ENCODE results near the gene CDS2. TPM values are rescaled to one million over a fixed set of nuclear protein-coding genes. Genes with fewer than 3 reads are reported as not detected.

The CDS2 gene
- total RNA-seq, 4 donors from 2014 or later, result 26.9 to 60.1 (median 30.3) TPM

DNA sequence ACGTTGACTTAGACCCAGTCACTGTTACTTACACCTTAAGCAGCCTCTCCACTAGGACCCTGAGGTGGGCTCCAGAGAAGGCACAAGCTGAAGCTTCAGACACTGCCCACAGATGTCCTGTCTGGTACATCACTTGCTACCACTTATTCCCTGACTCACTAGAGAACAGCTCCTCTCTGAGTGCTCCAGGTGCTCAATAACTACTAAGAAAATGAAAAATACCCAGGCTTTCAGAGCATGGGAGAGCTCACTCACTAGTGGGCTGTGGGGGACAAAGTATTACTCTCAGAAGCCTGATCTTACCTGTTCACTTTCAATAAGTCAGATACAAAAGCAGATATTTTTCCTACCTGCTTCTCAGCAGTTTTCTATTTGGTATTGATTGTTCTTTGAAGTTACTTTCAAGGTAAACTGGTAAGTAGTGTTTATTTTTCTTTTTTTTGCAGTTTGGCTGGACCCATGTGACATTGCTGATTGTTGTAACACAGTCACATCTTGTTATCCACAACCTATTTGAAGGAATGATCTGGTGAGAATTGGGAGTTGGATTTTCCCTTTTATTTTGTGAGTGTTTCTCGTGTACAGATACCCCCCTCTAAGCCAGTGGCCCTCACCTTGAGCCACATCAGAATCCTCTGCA, 55.9 kb downstream of the CDS2 start:
- 93 to 100% methylated on average over 1 to 2 of the region's 2 CpGs for WGBS, 2 donors (ENCODE audit: low coverage in 1 of 2)
- TF ChIP-seq EP300 (IDR thresholded peaks at IDR 0.05; ENCODE audit: low read depth), result no peak
- TF ChIP-seq POLR2A (IDR thresholded peaks at IDR 0.05), result no peak
- TF ChIP-seq, protein P1, sequence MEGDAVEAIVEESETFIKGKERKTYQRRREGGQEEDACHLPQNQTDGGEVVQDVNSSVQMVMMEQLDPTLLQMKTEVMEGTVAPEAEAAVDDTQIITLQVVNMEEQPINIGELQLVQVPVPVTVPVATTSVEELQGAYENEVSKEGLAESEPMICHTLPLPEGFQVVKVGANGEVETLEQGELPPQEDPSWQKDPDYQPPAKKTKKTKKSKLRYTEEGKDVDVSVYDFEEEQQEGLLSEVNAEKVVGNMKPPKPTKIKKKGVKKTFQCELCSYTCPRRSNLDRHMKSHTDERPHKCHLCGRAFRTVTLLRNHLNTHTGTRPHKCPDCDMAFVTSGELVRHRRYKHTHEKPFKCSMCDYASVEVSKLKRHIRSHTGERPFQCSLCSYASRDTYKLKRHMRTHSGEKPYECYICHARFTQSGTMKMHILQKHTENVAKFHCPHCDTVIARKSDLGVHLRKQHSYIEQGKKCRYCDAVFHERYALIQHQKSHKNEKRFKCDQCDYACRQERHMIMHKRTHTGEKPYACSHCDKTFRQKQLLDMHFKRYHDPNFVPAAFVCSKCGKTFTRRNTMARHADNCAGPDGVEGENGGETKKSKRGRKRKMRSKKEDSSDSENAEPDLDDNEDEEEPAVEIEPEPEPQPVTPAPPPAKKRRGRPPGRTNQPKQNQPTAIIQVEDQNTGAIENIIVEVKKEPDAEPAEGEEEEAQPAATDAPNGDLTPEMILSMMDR (IDR thresholded peaks at IDR 0.05), result no peak
- TF ChIP-seq POLR2AphosphoS5 (IDR thresholded peaks at IDR 0.05), result no peak
- intact Hi-C loops (cut with DNase I; ENCODE audit: low total_unique reads) (no loop called here), in situ Hi-C loops (cut with MboI; ENCODE audit: low pct_ligation_motif_present in 1 of 4, low pct_unique_long_range_greater_than_20kb in 1 of 4, low sequenced_read_pairs in 3 of 4) (loop anchor here in 3 of 4 donors (10.0 kb wide), 2 partner anchors 48 to 58 kb away; partner anchors contain the start of gene CDS2 (in 1 of the 3))
- H3K27me3 ChIP-seq, result no peaks in the 10 kb centered on the region
- no peak for DNase-seq
- no peaks in the 10 kb centered on the region for H3K9me3 ChIP-seq
- peak overlapping the region in 1 of 4 donors; percentile 23 for H3K27ac ChIP-seq
- H3K36me3 ChIP-seq, result peaks cover 0 to 46% (median 6%) of the 10 kb centered on the region in 4 donors
- peaks cover 0 to 11% (median 2%) of the 10 kb centered on the region in 4 donors for H3K4me1 ChIP-seq
- H3K4me3 ChIP-seq, result no peak overlapping the region

DNA sequence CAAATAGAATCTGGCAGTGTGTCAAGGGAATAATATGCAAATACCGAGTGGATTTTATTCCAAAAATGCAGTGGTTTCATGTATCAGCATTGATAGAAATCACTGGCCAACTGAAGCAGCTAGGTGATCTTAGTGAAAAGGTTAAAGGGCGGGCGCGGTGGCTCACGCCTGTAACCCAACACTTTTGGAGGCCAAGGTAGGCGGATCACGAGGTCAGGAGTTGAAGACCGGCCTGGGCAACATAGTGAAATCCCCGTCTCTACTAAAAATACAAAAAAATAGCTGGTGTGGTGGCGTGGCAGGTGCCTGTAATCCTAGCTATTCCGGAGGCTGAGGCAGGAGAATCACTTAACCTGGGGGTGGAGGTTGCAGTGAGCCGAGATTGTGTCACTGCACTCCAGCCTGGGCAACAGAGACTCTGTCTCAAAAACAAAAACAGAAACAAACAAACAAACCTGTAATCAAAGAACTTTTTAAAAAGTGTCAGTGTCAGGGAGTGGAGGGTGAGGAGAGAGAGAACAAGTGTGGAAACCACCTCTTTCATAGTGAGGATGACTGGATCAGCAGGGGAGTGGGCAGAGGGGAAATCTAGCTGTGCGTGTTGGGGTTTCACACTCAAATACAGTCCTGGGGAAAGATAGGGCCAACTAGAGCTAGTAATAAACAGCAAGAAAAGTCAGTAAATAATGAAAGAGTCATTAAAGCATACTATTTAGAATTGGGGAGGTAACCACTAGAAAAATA, 57.1 kb downstream of the CDS2 start:
- in situ Hi-C loops (cut with MboI; ENCODE audit: low pct_ligation_motif_present in 1 of 4, low pct_unique_long_range_greater_than_20kb in 1 of 4, low sequenced_read_pairs in 3 of 4), result loop anchor here in 3 of 4 donors (10.0 kb wide), 2 partner anchors 49 to 59 kb away; partner anchors contain the start of gene CDS2 (in 1 of the 3)
- DNase-seq, result no peak
- no peak overlapping the region for H3K27ac ChIP-seq
- no peak overlapping the region for H3K4me3 ChIP-seq
- no peak for TF ChIP-seq POLR2AphosphoS5 (IDR thresholded peaks at IDR 0.05)
- TF ChIP-seq, protein P1 (IDR thresholded peaks at IDR 0.05), result no peak
- H3K27me3 ChIP-seq, result no peaks in the 10 kb centered on the region
- no peaks in the 10 kb centered on the region for H3K9me3 ChIP-seq
- peaks cover 0 to 11% (median 2%) of the 10 kb centered on the region in 4 donors for H3K4me1 ChIP-seq
- peaks cover 0 to 39% (median 9%) of the 10 kb centered on the region in 4 donors for H3K36me3 ChIP-seq
- intact Hi-C loops (cut with DNase I; ENCODE audit: low total_unique reads), result no loop called here
- WGBS, 2 donors (ENCODE audit: low coverage in 1 of 2), result 86 to 93% methylated on average over 5 to 13 of the region's 13 CpGs

DNA sequence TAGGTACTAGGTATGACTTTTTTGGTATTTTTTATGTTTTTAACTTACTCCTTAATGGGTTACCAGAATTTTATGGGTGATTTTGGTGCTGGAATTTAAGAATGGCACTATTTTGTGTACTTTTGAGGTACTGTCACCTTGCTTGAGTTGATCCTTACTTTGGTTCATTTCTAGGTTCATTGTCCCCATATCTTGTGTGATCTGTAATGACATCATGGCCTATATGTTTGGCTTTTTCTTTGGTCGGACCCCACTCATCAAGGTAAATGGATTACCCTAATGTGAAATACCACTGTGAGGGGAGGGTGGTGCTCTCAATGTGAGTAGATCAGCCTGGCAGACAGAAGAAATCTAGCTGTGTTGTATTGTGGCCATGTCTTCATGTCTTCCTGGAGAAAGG, 57.9 kb downstream of the CDS2 start:
- Histone ChIP-seq H3K9me3 (no peaks in the 10 kb centered on the region), H3K36me3 (peaks cover 0 to 47% (median 12%) of the 10 kb centered on the region in 4 donors), H3K4me3 (no peak overlapping the region), H3K27ac (no peak overlapping the region), H3K4me1 (peaks cover 0 to 11% (median 2%) of the 10 kb centered on the region in 4 donors), H3K27me3 (no peaks in the 10 kb centered on the region)
- no peak for DNase-seq
- 89% methylated on average over 1 of the region's 1 CpG; no CpG with 5 or more reads in 1 of the 2 donors for WGBS, 2 donors (ENCODE audit: low coverage in 1 of 2)
- TF ChIP-seq EP300 (IDR thresholded peaks at IDR 0.05; ENCODE audit: low read depth) (no peak), POLR2A (IDR thresholded peaks at IDR 0.05) (no peak), POLR2AphosphoS5 (IDR thresholded peaks at IDR 0.05) (no peak)
- TF ChIP-seq, protein P1 (IDR thresholded peaks at IDR 0.05), result no peak
- in situ Hi-C loops (cut with MboI; ENCODE audit: low pct_ligation_motif_present in 1 of 4, low pct_unique_long_range_greater_than_20kb in 1 of 4, low sequenced_read_pairs in 3 of 4), result loop anchor here (5.0 to 10.0 kb wide), 3 partner anchors 50 to 60 kb away; partner anchors contain the start of gene CDS2 (in 2 of the 4)
- intact Hi-C loops (cut with DNase I; ENCODE audit: low total_unique reads), result no loop called here

DNA sequence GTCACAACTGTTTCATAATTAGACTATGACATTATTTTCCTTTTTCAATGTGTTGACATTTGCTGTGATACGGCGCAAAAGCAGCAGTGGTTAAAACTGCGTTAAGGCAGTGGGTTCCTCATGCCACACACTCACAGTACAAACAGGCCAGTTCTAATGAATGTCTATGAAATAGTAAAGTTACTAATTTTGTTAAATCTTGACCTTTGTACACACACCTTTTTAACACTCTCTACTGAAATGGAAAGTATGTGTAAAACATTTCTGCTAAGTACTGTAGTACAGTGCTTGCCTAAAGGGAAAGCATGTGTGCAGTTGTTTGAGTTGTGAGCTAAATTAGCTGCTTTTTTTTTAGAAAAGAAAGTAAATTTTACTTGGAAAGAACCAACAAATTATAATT, 60.3 kb downstream of the CDS2 start:
- intact Hi-C loops (cut with DNase I; ENCODE audit: low total_unique reads) (no loop called here), in situ Hi-C loops (cut with MboI; ENCODE audit: low pct_ligation_motif_present in 1 of 4, low pct_unique_long_range_greater_than_20kb in 1 of 4, low sequenced_read_pairs in 3 of 4) (loop anchor here (5.0 to 10.0 kb wide), 3 partner anchors 52 to 62 kb away; partner anchors contain the start of gene CDS2 (in 2 of the 4))
- TF ChIP-seq EP300 (IDR thresholded peaks at IDR 0.05; ENCODE audit: low read depth) (no peak), POLR2A (IDR thresholded peaks at IDR 0.05) (no peak), POLR2AphosphoS5 (IDR thresholded peaks at IDR 0.05) (no peak)
- TF ChIP-seq, protein P1 (IDR thresholded peaks at IDR 0.05), result no peak
- Histone ChIP-seq H3K27me3 (no peaks in the 10 kb centered on the region), H3K36me3 (peaks cover 0 to 58% (median 14%) of the 10 kb centered on the region in 4 donors), H3K27ac (no peak overlapping the region), H3K4me3 (no peak overlapping the region), H3K4me1 (peaks cover 2 to 6% (median 4%) of the 10 kb centered on the region in 4 donors), H3K9me3 (no peaks in the 10 kb centered on the region)
- no peak for DNase-seq
- 90 to 95% methylated on average over 2 to 3 of the region's 3 CpGs for WGBS, 2 donors (ENCODE audit: low coverage in 1 of 2)
